Right atrium auricular region (tissue), 2 donors: ENCODE measurements around the gene GRAMD1A. TPM values are rescaled to one million over a fixed set of nuclear protein-coding genes. Genes with fewer than 3 reads are reported as not detected.
"Not testable (repeated sequence)": the region's sequence is repeated elsewhere in the genome, so short reads cannot be mapped to it uniquely, and the experiment has no call there.

Source experiments
- DNase-seq: peaks from one replicate; pipeline ENCODE4 v3.0.0-alpha.2; 2019; ENCODE audit warnings: low spot score
- H3K27ac ChIP-seq, 2 donors: fragments of 200-600 bp; sonication (generic); 1 replicate in 1 of 2; 2 replicates in 1 of 2; pipeline ENCODE4 v1.5.1; 2016 to 2019
- H3K27me3 ChIP-seq, 2 donors: fragments of 200-600 bp; sonication (generic); one replicate each; pipeline versions ENCODE4 v1.5.1 to v1.6.0; 2017 to 2019
- H3K36me3 ChIP-seq: fragments of 200-600 bp; sonication (generic); one replicate; pipeline ENCODE4 v1.5.1; 2016
- H3K4me1 ChIP-seq, 2 donors: fragments of 200-600 bp; sonication (generic); one replicate each; pipeline versions ENCODE4 v1.5.1 to v1.6.0; 2017 to 2019
- H3K4me3 ChIP-seq, 2 donors: fragments of 200-600 bp; sonication (generic); 1 replicate in 1 of 2; 2 replicates in 1 of 2; pipeline ENCODE4 v1.5.1; 2017 to 2019; ENCODE audit warnings: mild to moderate bottlenecking in 1 of 2, moderate library complexity in 1 of 2
- H3K9me3 ChIP-seq, 2 donors: fragments of 200-600 bp; sonication (generic); one replicate each; pipeline ENCODE4 v1.5.1; 2019
- CTCF ChIP-seq, 2 donors: fragments of 200-600 bp; sonication (generic); IDR thresholded peaks; one replicate each; pipeline ENCODE4 v1.5.1; 2019; ENCODE audit warnings: antibody characterized with exemption in 2 of 2
- total RNA-seq, 2 donors: library from RNA; depleted of rRNA; stranded (reverse); fragments of >200 nt; gene quantifications; one replicate each; pipeline ENCODE4 v1.1.0, GENCODE V29; 2016

The GRAMD1A gene
- total RNA-seq, 2 donors from 2014 or later: 29.6 to 37.7 TPM

GRCh38 chr19:35013820-35014754 lies 14.0 kb downstream of the GRAMD1A start:
- Histone ChIP-seq H3K36me3 (peaks cover 89% of the 10 kb centered on the region), H3K27me3 (no peaks in the 10 kb centered on the region), H3K4me1 (peaks cover 0 to 18% of the 10 kb centered on the region in 2 donors), H3K4me3 (no peak overlapping the region), H3K27ac (no peak overlapping the region), H3K9me3 (no peaks in the 10 kb centered on the region)
- no peak for TF ChIP-seq CTCF (IDR thresholded peaks at IDR 0.05)
- DNase-seq: no peak

GRCh38 chr19:35014774-35015173 lies 14.7 kb downstream of the GRAMD1A start:
- not testable (repeated sequence) for H3K9me3 ChIP-seq, H3K27ac ChIP-seq, H3K4me3 ChIP-seq, H3K27me3 ChIP-seq, DNase-seq
- Histone ChIP-seq H3K4me1 (peaks cover 0 to 18% of the 10 kb centered on the region in 2 donors), H3K36me3 (peaks cover 90% of the 10 kb centered on the region)

GRCh38 chr19:35015270-35015953 lies 15.3 kb downstream of the GRAMD1A start:
- H3K4me3 ChIP-seq: no peak overlapping the region
- DNase-seq: no peak
- no peaks in the 10 kb centered on the region for H3K27me3 ChIP-seq
- peaks cover 0 to 18% of the 10 kb centered on the region in 2 donors for H3K4me1 ChIP-seq
- no peak for TF ChIP-seq CTCF (IDR thresholded peaks at IDR 0.05)
- H3K27ac ChIP-seq: no peak overlapping the region
- H3K9me3 ChIP-seq: no peaks in the 10 kb centered on the region
- peaks cover 90% of the 10 kb centered on the region for H3K36me3 ChIP-seq

- Histone ChIP-seq H3K4me1 (peaks cover 0 to 18% of the 10 kb centered on the region in 2 donors), H3K27me3 (no peaks in the 10 kb centered on the region), H3K4me3 (no peak overlapping the region), H3K9me3 (no peaks in the 10 kb centered on the region), H3K36me3 (peaks cover 90% of the 10 kb centered on the region), H3K27ac (no peak overlapping the region)
- DNase-seq: no peak
- TF ChIP-seq CTCF (IDR thresholded peaks at IDR 0.05): no peak
Observed at GRCh38 chr19:35015954-35016351, 15.8 kb downstream of the GRAMD1A start.

GRCh38 chr19:35017507-35017906 lies 17.4 kb downstream of the GRAMD1A start:
- H3K27ac ChIP-seq: no peak overlapping the region
- H3K27me3 ChIP-seq: no peaks in the 10 kb centered on the region
- no peaks in the 10 kb centered on the region for H3K9me3 ChIP-seq
- no peak for TF ChIP-seq CTCF (IDR thresholded peaks at IDR 0.05)
- no peak for DNase-seq
- no peak overlapping the region for H3K4me3 ChIP-seq
- peaks cover 92% of the 10 kb centered on the region for H3K36me3 ChIP-seq
- H3K4me1 ChIP-seq: peaks cover 0 to 8% of the 10 kb centered on the region in 2 donors

- H3K27ac ChIP-seq: no peak overlapping the region
- DNase-seq: no peak
- TF ChIP-seq CTCF (IDR thresholded peaks at IDR 0.05): no peak
- no peaks in the 10 kb centered on the region for H3K4me1 ChIP-seq
- no peak overlapping the region for H3K4me3 ChIP-seq
- H3K36me3 ChIP-seq: peaks cover 98% of the 10 kb centered on the region
- H3K27me3 ChIP-seq: no peaks in the 10 kb centered on the region
- no peaks in the 10 kb centered on the region for H3K9me3 ChIP-seq
Observed at GRCh38 chr19:35018379-35018778, 18.3 kb downstream of the GRAMD1A start.
